Chondrocyte (in vitro differentiated cells): Measurements from ENCODE around the gene NANOGP8. TPM values are rescaled to one million over a fixed set of nuclear protein-coding genes. Genes with fewer than 3 reads are reported as not detected.

Experiments
- DNase-seq: peaks from one replicate; pipeline ENCODE4 v3.0.0; 2021; ENCODE audit warnings: mixed read lengths, low spot score
- H3K27ac Mint-ChIP-seq: one replicate; pipeline ENCODE4 v1.8.0; 2021; ENCODE audit warnings: mild to moderate bottlenecking, moderate library complexity, mixed read lengths; ENCODE audit not compliant: unreplicated experiment
- H3K27me3 Mint-ChIP-seq: 2 replicates; pipeline ENCODE4 v1.8.0; 2021; ENCODE audit warnings: low read depth, mixed read lengths
- H3K36me3 Mint-ChIP-seq: 2 replicates; pipeline ENCODE4 v1.8.0; 2021; ENCODE audit warnings: low read depth, mixed read lengths
- H3K4me1 Mint-ChIP-seq: 2 replicates; pipeline ENCODE4 v1.8.0; 2021; ENCODE audit warnings: low read depth, mild to moderate bottlenecking, mixed read lengths
- H3K4me3 Mint-ChIP-seq: one replicate; pipeline ENCODE4 v1.8.0; 2021; ENCODE audit warnings: mild to moderate bottlenecking, moderate library complexity, mixed read lengths; ENCODE audit not compliant: unreplicated experiment
- H3K9me3 Mint-ChIP-seq: 2 replicates; pipeline ENCODE4 v1.8.0; 2021; ENCODE audit warnings: low read depth, mixed read lengths
- total RNA-seq: library from RNA; stranded (reverse); gene quantifications from 3 replicates; pipeline ENCODE4 v1.2.1, GENCODE V29; 2021
- TF ChIP-seq, protein P1 (sequence below): fragments of 200-600 bp; sonication (generic); IDR thresholded peaks from 2 replicates; pipeline ENCODE4 v1.5.0; 2021; ENCODE audit warnings: antibody characterized with exemption, mild to moderate bottlenecking, moderate library complexity

Gene NANOGP8
- total RNA-seq, 1 donor from 2014 or later: not detected

DNA sequence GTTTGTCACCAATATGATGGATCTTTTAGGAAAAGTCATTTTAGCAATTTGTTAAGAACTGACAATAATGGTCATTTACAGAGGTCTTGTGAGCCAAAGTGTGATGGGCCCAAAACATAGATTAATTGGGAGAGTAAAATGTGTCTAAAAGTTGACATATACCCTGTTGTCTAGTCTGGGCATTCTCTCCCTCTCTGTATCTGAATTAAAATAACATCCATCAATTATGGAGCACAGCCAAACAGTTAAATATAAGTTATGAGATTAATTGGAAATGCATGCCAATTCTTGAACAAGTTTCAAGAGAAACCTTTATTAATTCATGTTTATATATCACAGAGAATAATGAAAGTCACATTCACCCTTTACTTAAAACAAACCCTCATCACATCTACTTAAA is 13.6 kb upstream of the NANOGP8 start:
- DNase-seq: no peak
- H3K9me3 Mint-ChIP-seq: no peaks in the 10 kb centered on the region
- no peaks in the 10 kb centered on the region for H3K36me3 Mint-ChIP-seq
- H3K4me3 Mint-ChIP-seq: no peak overlapping the region
- TF ChIP-seq, protein P1, sequence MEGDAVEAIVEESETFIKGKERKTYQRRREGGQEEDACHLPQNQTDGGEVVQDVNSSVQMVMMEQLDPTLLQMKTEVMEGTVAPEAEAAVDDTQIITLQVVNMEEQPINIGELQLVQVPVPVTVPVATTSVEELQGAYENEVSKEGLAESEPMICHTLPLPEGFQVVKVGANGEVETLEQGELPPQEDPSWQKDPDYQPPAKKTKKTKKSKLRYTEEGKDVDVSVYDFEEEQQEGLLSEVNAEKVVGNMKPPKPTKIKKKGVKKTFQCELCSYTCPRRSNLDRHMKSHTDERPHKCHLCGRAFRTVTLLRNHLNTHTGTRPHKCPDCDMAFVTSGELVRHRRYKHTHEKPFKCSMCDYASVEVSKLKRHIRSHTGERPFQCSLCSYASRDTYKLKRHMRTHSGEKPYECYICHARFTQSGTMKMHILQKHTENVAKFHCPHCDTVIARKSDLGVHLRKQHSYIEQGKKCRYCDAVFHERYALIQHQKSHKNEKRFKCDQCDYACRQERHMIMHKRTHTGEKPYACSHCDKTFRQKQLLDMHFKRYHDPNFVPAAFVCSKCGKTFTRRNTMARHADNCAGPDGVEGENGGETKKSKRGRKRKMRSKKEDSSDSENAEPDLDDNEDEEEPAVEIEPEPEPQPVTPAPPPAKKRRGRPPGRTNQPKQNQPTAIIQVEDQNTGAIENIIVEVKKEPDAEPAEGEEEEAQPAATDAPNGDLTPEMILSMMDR: no peak
- no peak overlapping the region for H3K27ac Mint-ChIP-seq
- H3K4me1 Mint-ChIP-seq: no peaks in the 10 kb centered on the region
- no peaks in the 10 kb centered on the region for H3K27me3 Mint-ChIP-seq

DNA sequence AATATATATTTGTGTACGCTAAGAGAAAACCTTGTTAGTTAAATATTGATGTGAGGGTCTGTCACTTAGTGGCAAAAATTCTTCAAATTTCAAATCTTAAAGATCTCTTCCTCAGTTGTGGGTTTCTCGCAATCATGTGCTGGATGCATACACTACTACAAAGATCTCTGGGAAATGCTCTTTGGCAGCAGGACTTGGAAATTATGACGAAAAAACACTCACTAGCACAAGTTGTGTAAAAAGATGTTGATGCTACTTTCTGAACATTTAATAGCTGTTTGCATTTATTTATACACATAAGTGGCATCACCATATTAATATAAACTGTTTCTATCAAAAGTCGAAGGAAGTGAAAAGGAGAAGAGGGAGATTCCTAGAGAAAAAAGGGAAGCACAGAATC is 10.8 kb upstream of the NANOGP8 start:
- Mint-ChIP-seq H3K9me3 (no peaks in the 10 kb centered on the region), H3K27ac (no peak overlapping the region), H3K4me1 (no peaks in the 10 kb centered on the region), H3K27me3 (no peaks in the 10 kb centered on the region), H3K36me3 (no peaks in the 10 kb centered on the region), H3K4me3 (no peak overlapping the region)
- TF ChIP-seq, protein P1: no peak
- DNase-seq: no peak

DNA sequence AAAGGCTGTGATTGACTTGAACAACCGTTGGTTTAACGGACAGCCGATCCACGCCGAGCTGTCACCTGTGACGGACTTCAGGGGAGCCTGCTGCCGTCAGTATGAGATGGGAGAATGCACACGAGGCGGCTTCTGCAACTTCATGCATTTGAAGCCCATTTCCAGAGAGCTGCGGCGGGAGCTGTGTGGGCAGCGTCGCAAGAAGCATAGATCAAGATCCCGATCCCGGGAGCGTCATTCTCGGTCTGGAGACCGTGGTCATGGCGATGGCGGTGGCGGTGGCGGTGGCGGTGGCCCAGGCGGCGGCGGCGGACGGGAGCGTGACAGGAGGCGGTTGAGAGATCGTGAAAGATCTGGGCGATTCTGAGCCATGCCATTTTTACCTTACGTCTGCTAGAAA is 7.8 kb upstream of the NANOGP8 start:
- no peaks in the 10 kb centered on the region for H3K4me1 Mint-ChIP-seq
- H3K27ac Mint-ChIP-seq: no peak overlapping the region
- H3K27me3 Mint-ChIP-seq: no peaks in the 10 kb centered on the region
- TF ChIP-seq, protein P1: no peak
- H3K4me3 Mint-ChIP-seq: no peak overlapping the region
- H3K36me3 Mint-ChIP-seq: no peaks in the 10 kb centered on the region
- H3K9me3 Mint-ChIP-seq: no peaks in the 10 kb centered on the region
- DNase-seq: no peak

DNA sequence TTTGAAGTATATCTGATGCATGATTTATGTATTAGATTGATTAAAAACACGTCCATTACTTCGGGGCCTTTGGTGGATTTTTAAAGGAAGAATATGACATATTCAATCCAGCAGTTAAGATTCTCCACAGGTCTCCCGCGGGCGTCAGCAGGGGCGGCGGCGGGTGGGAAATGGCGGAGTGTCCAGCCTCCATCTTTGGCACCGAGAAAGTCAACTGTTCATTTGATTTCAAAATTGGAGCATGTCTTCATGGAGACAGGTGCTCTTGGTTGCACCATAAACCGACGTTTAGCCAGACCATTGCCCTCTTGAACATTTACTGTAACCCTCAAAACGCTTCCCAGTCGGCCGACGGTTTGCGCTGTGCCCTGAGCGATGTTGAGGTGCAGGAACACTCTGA is 7.2 kb upstream of the NANOGP8 start:
- DNase-seq: no peak
- TF ChIP-seq, protein P1: no peak
- Mint-ChIP-seq H3K27me3 (no peaks in the 10 kb centered on the region), H3K4me1 (no peaks in the 10 kb centered on the region), H3K27ac (no peak overlapping the region), H3K4me3 (no peak overlapping the region), H3K9me3 (no peaks in the 10 kb centered on the region), H3K36me3 (no peaks in the 10 kb centered on the region)

DNA sequence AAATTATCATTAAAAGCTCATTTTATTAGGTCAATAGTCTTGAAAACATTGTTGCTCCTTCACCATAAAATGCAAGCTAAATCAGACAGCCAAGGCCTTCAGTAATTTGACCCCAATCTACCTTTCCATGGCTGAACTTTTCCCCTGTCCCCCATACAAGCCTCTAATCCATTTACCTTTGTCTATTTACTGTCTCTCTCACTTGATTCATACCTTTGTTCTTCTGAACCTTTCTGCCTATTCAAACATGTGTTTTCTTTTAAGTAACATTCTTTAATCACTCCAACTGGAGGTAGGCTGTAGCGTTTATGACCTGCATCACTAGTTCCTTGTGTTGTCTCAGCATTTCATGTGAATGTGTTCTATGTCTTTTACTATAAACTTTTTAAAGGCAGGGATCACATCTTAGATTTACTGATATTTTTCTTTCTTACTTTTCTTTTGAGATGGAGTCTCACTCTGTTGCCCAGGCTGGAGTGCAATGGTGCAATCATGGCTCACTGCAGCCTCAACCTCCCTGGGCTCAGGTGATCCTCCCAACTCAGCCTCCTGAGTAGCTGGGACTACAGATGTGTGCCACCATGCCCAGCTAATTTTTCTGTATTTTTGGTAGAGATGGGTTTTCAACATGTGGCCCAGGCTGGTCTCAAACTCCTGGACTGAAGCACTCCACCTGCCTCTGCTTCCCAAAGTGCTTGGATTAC is 5.2 kb upstream of the NANOGP8 start:
- H3K27ac Mint-ChIP-seq: no peak overlapping the region
- TF ChIP-seq, protein P1: no peak
- H3K4me1 Mint-ChIP-seq: no peaks in the 10 kb centered on the region
- no peak for DNase-seq
- H3K27me3 Mint-ChIP-seq: no peaks in the 10 kb centered on the region
- H3K36me3 Mint-ChIP-seq: no peaks in the 10 kb centered on the region
- no peaks in the 10 kb centered on the region for H3K9me3 Mint-ChIP-seq
- no peak overlapping the region for H3K4me3 Mint-ChIP-seq
